ENCODE data around the gene SEC14L2. TPM values are rescaled to one million over a fixed set of nuclear protein-coding genes. Genes with fewer than 3 reads are reported as not detected.

Gene SEC14L2
- 1 to 10 TPM; 2.6 to 6.6 (median 3.6) TPM for total RNA-seq
- 1 to 10 TPM; 3.6 to 5.1 TPM for polyA plus RNA-seq

DNA sequence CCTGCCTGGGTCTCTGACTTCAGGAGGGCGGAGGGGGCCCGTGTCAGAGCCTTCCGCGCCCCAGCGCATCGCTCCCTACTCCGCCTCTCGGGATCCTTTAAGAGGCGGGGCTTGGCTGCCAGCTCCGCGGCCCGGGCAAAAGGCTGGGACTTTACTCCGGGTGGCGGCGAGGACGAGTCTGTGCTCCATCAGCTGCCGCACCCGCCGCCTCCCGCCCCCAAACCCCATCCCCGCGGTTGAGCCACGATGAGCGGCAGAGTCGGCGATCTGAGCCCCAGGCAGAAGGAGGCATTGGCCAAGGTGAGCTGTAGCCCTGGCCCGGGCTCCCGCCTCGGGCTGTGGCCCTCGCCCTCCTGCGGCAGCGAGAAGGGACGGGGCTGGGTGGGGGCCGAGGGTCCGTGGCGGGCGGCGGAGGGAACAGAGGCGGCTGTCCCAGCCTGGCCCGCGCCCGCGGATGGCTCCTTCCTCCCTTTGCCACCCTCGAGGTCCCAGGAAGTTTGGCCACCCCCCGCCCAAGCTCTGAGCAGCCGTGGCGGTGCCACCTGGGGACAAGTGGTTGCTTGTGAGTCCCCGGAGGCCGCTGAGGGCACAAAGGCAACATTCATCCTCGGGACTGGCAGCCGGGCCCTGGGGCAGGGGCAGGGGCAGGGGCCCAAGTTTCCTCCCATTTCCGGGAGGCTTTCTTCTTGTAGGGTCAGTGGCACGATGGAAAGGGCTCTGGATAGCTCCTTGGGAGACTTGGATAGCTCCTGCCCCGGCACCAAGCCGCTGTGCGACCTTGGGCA lies at the start of gene SEC14L2:
SEC14L2 (plus strand) TSS at position 148 of the 785 bp plus-strand sequence; CDS start at position 247, 99 bp downstream.
- Histone ChIP-seq H3K4me1 (peaks cover 0 to 5% (median 0%) of the 10 kb centered on the region in 3 donors), H3K27ac (peak within 1 kb of the TSS in 2 of 4 donors; percentile 5 to 39), H3K9me3 (no peaks in the 10 kb centered on the region), H3K4me3 (peak within 1 kb of the TSS; percentile 33 to 72 (median 64)), H3K36me3 (no peaks in the 10 kb centered on the region), H3K27me3 (no peaks in the 10 kb centered on the region)
- TF ChIP-seq, protein P1, sequence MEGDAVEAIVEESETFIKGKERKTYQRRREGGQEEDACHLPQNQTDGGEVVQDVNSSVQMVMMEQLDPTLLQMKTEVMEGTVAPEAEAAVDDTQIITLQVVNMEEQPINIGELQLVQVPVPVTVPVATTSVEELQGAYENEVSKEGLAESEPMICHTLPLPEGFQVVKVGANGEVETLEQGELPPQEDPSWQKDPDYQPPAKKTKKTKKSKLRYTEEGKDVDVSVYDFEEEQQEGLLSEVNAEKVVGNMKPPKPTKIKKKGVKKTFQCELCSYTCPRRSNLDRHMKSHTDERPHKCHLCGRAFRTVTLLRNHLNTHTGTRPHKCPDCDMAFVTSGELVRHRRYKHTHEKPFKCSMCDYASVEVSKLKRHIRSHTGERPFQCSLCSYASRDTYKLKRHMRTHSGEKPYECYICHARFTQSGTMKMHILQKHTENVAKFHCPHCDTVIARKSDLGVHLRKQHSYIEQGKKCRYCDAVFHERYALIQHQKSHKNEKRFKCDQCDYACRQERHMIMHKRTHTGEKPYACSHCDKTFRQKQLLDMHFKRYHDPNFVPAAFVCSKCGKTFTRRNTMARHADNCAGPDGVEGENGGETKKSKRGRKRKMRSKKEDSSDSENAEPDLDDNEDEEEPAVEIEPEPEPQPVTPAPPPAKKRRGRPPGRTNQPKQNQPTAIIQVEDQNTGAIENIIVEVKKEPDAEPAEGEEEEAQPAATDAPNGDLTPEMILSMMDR (IDR thresholded peaks at IDR 0.05) = no peak
- FAIRE-seq (no peak), ATAC-seq (peak; percentile 79 to 93 (median 88)), DNase-seq (peak; percentile 51 to 88 (median 68))
- intact Hi-C loops (cut with DNase I) = no loop called here
- WGBS, 2 donors = 0 to 1% methylated on average over 49 to 56 of the region's 56 CpGs

DNA sequence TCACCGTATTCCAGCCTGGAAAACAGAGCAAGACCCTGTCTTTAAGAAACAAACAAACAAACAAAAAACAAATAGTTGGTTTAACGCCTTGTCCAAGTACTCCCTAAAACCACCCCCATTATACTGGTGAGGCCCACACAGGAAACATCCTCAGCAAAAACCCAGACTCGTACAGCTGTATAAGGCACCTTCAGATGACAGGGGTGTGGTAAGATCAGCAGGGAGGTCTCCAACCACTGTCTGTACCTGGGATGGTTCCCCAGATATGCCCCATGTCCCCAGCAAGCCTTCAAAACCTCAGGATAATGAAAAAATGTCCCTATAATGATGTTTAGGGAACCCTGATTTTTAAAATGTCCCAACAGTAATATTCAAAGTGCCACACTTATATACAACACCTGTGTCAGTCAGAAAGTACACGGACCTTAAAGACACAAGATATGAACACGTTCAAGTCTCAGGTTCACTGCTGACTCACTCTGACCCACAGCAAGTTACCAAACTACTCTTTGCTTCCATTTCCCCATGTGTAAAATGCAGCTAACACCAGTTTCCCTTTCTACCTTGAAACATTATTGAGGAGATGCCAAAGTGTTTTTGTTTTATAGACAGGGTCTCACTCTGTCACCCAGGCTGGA lies 49.4 kb upstream of the SEC14L2 start:
- H3K9me3 ChIP-seq = no peaks in the 10 kb centered on the region
- TF ChIP-seq, protein P1 (IDR thresholded peaks at IDR 0.05) = no peak
- ATAC-seq = no peak
- H3K4me1 ChIP-seq = no peaks in the 10 kb centered on the region
- WGBS, 2 donors = 65 to 74% methylated on average over 5 of the region's 5 CpGs
- H3K36me3 ChIP-seq = peaks cover 14 to 68% (median 41%) of the 10 kb centered on the region in 3 donors
- no peak overlapping the region for H3K4me3 ChIP-seq
- intact Hi-C loops (cut with DNase I) = no loop called here
- no peaks in the 10 kb centered on the region for H3K27me3 ChIP-seq
- no peak for FAIRE-seq
- no peak overlapping the region for H3K27ac ChIP-seq
- no peak for DNase-seq

DNA sequence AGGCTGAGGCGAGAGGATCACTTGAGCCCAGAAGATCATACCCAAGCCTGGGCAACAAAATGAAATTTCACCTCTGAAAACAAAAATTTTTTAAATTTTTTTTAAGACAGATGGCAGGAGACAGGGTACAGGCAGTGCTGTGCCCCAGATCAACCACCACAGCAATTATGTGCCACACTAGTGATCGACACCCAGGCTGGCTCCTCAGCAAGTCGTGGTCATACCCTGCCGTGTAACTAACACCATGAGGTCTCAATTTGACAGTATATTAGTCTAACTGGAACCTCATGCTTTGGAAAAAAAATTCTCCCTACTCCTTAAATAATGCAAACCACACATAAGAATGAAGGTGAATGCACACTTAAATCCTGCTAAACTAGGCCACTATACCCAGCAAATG lies 48.4 kb upstream of the SEC14L2 start:
- 88 to 94% methylated on average over 4 of the region's 4 CpGs for WGBS, 2 donors
- H3K36me3 ChIP-seq = peaks cover 8 to 63% (median 39%) of the 10 kb centered on the region in 3 donors
- intact Hi-C loops (cut with DNase I) = no loop called here

DNA sequence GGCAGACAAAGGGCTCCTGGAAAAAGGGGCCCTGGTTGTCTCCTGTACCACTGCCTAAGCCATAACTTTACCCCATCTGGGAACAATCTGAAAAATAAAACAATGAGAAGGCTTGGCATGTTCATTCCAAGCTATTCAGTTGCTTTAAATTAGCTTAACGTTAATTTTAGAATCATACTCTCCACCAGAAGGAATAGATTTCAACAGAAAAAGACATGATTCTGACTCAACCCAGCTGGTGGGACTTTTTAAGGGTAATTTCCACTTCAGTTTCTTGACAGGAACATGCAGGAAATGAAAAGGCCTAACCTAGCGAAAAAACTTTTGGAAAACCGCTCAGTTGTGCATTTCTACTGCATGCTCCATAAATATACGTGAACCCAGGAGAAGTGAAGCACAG lies 48.0 kb upstream of the SEC14L2 start:
- H3K9me3 ChIP-seq = no peaks in the 10 kb centered on the region
- H3K27ac ChIP-seq = no peak overlapping the region
- FAIRE-seq = no peak
- WGBS, 2 donors = 90 to 92% methylated on average over 4 of the region's 4 CpGs
- H3K27me3 ChIP-seq = no peaks in the 10 kb centered on the region
- no peak for DNase-seq
- H3K4me1 ChIP-seq = peaks cover 0 to 4% (median 0%) of the 10 kb centered on the region in 3 donors
- no peak overlapping the region for H3K4me3 ChIP-seq
- TF ChIP-seq, protein P1 (IDR thresholded peaks at IDR 0.05) = no peak
- peaks cover 8 to 59% (median 35%) of the 10 kb centered on the region in 3 donors for H3K36me3 ChIP-seq
- no peak for ATAC-seq
- intact Hi-C loops (cut with DNase I) = no loop called here

More for the DNA sequence above, 48.4 kb upstream of the SEC14L2 start:
- H3K4me1 ChIP-seq = no peaks in the 10 kb centered on the region
- FAIRE-seq (no peak), DNase-seq (no peak), ATAC-seq (no peak)
- H3K9me3 ChIP-seq = no peaks in the 10 kb centered on the region
- H3K4me3 ChIP-seq = no peak overlapping the region
- TF ChIP-seq, protein P1 (IDR thresholded peaks at IDR 0.05) = no peak
- no peak overlapping the region for H3K27ac ChIP-seq
- no peaks in the 10 kb centered on the region for H3K27me3 ChIP-seq
